ENCODE results near the gene NT5DC4. TPM values are rescaled to one million over a fixed set of nuclear protein-coding genes. Genes with fewer than 3 reads are reported as not detected.

Gene NT5DC4
- polyA plus RNA-seq, 1 of the 3 experiments (the other 2 are of a cell fraction) = not detected

- H3K9ac ChIP-seq = peak overlapping the region; percentile 37; the same call in 1 of the 2 replicates
- no peaks in the 10 kb centered on the region for H3K36me3 ChIP-seq (replicated peaks in 1 of 2; ENCODE audit: control insufficient read depth in 1 of 2, insufficient read depth in 2 of 2, low read length in 1 of 2)
- H3F3A ChIP-seq (replicated peaks; ENCODE audit: insufficient read depth) = no peaks in the 10 kb centered on the region
- peak; percentile 92 for DNase-seq
- no peaks in the 10 kb centered on the region for H3K9me2 ChIP-seq
- H3K79me2 ChIP-seq (ENCODE audit: insufficient read depth) = no peaks in the 10 kb centered on the region
- CTCF ChIA-PET = interaction anchor here (0.6 to 7.4 kb wide), 48 partner anchors 9 to 839 kb away, joined by 3 to 179 read pairs (median 4); partner anchors contain the start of gene SLC20A1
- WGBS (ENCODE audit: low lambda C conversion rate) = 59% methylated on average over 11 of the region's 19 CpGs
- no peak overlapping the region; a peak in 1 of 4 replicates for H3K4me3 ChIP-seq (ENCODE audit: low read depth in 2 of 2, low read length in 1 of 2)
- no peak overlapping the region for H3K27ac ChIP-seq (ENCODE audit: low read depth in 2 of 2, low read length in 1 of 2)
- H3K9me3 ChIP-seq = no peaks in the 10 kb centered on the region
- H3K4me2 ChIP-seq = no peak overlapping the region
- no peaks in the 10 kb centered on the region for H3K27me3 ChIP-seq (ENCODE audit: insufficient read depth)
- H4K20me1 ChIP-seq (ENCODE audit: insufficient read depth) = no peaks in the 10 kb centered on the region
- POLR2A ChIA-PET = interaction anchor here (1.0 kb wide), 1 partner anchor 101 kb away, joined by 3 read pairs; no protein-coding TSS in a partner anchor
- H3K4me1 ChIP-seq (ENCODE audit: control insufficient read depth in 1 of 2, insufficient read depth in 2 of 2, low read depth in 1 of 2, low read length in 1 of 2) = peaks cover 0 to 6% of the 10 kb centered on the region in 2 experiments; a peak in 1 of 4 replicates
- peak overlapping the region; percentile 74; the same call in 1 of the 2 replicates for H2AFZ ChIP-seq (ENCODE audit: low read depth)
- TF ChIP-seq PBX3 (IDR thresholded peaks at IDR 0.05) = no peak
- TF ChIP-seq EP300 (IDR thresholded peaks at IDR 0.05; ENCODE audit: borderline replicate concordance in 1 of 2, low read depth in 1 of 2, low read length in 1 of 2) = no peak
- TF ChIP-seq POLR2AphosphoS5 (IDR thresholded peaks at IDR 0.05; ENCODE audit: low read depth, low read length) = no peak
- TF ChIP-seq TCF12 (IDR thresholded peaks at IDR 0.05) = no peak
- TF ChIP-seq SIN3A (IDR thresholded peaks at IDR 0.05; ENCODE audit: borderline replicate concordance, low read depth, low read length) = no peak
- TF ChIP-seq MEF2A (IDR thresholded peaks at IDR 0.05; ENCODE audit: borderline replicate concordance, low read depth) = no peak
- TF ChIP-seq, protein P1, sequence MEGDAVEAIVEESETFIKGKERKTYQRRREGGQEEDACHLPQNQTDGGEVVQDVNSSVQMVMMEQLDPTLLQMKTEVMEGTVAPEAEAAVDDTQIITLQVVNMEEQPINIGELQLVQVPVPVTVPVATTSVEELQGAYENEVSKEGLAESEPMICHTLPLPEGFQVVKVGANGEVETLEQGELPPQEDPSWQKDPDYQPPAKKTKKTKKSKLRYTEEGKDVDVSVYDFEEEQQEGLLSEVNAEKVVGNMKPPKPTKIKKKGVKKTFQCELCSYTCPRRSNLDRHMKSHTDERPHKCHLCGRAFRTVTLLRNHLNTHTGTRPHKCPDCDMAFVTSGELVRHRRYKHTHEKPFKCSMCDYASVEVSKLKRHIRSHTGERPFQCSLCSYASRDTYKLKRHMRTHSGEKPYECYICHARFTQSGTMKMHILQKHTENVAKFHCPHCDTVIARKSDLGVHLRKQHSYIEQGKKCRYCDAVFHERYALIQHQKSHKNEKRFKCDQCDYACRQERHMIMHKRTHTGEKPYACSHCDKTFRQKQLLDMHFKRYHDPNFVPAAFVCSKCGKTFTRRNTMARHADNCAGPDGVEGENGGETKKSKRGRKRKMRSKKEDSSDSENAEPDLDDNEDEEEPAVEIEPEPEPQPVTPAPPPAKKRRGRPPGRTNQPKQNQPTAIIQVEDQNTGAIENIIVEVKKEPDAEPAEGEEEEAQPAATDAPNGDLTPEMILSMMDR (IDR thresholded peaks at IDR 0.05) = peak; percentile 95
- TF ChIP-seq, protein P2, sequence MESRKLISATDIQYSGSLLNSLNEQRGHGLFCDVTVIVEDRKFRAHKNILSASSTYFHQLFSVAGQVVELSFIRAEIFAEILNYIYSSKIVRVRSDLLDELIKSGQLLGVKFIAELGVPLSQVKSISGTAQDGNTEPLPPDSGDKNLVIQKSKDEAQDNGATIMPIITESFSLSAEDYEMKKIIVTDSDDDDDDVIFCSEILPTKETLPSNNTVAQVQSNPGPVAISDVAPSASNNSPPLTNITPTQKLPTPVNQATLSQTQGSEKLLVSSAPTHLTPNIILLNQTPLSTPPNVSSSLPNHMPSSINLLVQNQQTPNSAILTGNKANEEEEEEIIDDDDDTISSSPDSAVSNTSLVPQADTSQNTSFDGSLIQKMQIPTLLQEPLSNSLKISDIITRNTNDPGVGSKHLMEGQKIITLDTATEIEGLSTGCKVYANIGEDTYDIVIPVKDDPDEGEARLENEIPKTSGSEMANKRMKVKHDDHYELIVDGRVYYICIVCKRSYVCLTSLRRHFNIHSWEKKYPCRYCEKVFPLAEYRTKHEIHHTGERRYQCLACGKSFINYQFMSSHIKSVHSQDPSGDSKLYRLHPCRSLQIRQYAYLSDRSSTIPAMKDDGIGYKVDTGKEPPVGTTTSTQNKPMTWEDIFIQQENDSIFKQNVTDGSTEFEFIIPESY (IDR thresholded peaks at IDR 0.05; ENCODE audit: borderline replicate concordance, low read depth) = no peak
- no peak for TF ChIP-seq GABPA (IDR thresholded peaks at IDR 0.05; ENCODE audit: low read depth)
- TF ChIP-seq EZH2phosphoT487 (IDR thresholded peaks at IDR 0.05; ENCODE audit: borderline replicate concordance, low read depth) = no peak
- TF ChIP-seq RAD21 (IDR thresholded peaks at IDR 0.05; ENCODE audit: low read length) = peak; percentile 96
- TF ChIP-seq, protein P3, sequence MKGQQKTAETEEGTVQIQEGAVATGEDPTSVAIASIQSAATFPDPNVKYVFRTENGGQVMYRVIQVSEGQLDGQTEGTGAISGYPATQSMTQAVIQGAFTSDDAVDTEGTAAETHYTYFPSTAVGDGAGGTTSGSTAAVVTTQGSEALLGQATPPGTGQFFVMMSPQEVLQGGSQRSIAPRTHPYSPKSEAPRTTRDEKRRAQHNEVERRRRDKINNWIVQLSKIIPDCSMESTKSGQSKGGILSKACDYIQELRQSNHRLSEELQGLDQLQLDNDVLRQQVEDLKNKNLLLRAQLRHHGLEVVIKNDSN (IDR thresholded peaks at IDR 0.05; ENCODE audit: borderline replicate concordance, low read depth) = no peak
- TF ChIP-seq, protein P4, sequence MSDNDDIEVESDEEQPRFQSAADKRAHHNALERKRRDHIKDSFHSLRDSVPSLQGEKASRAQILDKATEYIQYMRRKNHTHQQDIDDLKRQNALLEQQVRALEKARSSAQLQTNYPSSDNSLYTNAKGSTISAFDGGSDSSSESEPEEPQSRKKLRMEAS (IDR thresholded peaks at IDR 0.05; ENCODE audit: low read depth) = no peak
- peak; percentile 37 for TF ChIP-seq CHD2 (IDR thresholded peaks at IDR 0.05; ENCODE audit: low read length, partially characterized antibody)
- no peak for TF ChIP-seq RXRA (IDR thresholded peaks at IDR 0.05; ENCODE audit: borderline replicate concordance, low read depth)
- TF ChIP-seq FOXJ3 (CRISPR knock-in tag; IDR thresholded peaks at IDR 0.05) = no peak
- TF ChIP-seq FOXM1 (IDR thresholded peaks at IDR 0.05; ENCODE audit: low read depth) = no peak
- TF ChIP-seq RCOR1 (IDR thresholded peaks at IDR 0.05; ENCODE audit: low read length) = no peak
- no peak for TF ChIP-seq IRF3 (IDR thresholded peaks at IDR 0.05; ENCODE audit: low read depth, low read length)
- TF ChIP-seq SMC3 (IDR thresholded peaks at IDR 0.05; ENCODE audit: low read depth, low read length) = peak; percentile 97
- no peak for TF ChIP-seq MXI1 (IDR thresholded peaks at IDR 0.05; ENCODE audit: low read depth, low read length)
- TF ChIP-seq NRF1 (IDR thresholded peaks at IDR 0.05; ENCODE audit: low read depth, low read length) = no peak
- no peak for TF ChIP-seq ELF1 (IDR thresholded peaks at IDR 0.05)
- TF ChIP-seq USF2 (IDR thresholded peaks at IDR 0.05; ENCODE audit: borderline replicate concordance, low read depth, low read length) = no peak
- no peak for TF ChIP-seq GATA2 (CRISPR knock-in tag; IDR thresholded peaks at IDR 0.05)
- TF ChIP-seq YY1 (IDR thresholded peaks at IDR 0.05; ENCODE audit: low read depth) = no peak
Measured at GRCh38 chr2:112726487-112727190, 5.8 kb downstream of the NT5DC4 start.
